GM19397 (cell line): Measurements from ENCODE around the gene KRTAP26-1.

Experiments used
- ATAC-seq: cut with Tn5 transposase; IDR thresholded peaks from one replicate; pipeline ENCODE4 v1.9.1; 2021; ENCODE audit warnings: mild to moderate bottlenecking, moderate library complexity; ENCODE audit not compliant: unreplicated experiment

Gene KRTAP26-1

DNA sequence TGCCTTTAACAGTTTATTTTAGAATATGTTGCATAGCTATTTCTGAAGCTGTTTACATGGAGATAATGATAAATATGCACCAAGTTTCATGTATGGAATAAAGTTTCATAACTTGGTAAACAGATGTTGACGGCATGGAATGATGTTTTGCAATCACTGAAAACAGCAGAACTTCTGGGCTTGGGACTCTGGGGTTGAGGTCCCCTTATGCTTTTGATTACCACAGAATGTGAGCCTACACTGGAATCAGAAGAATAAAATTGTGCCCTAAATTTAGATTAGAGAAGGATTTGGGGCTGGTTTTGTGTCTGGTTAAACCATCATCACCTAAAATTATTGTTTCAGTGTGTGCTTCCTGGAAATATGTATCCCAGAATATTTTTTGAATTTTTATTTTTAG is 48.5 kb downstream of the KRTAP26-1 start:
- ATAC-seq: no peak

DNA sequence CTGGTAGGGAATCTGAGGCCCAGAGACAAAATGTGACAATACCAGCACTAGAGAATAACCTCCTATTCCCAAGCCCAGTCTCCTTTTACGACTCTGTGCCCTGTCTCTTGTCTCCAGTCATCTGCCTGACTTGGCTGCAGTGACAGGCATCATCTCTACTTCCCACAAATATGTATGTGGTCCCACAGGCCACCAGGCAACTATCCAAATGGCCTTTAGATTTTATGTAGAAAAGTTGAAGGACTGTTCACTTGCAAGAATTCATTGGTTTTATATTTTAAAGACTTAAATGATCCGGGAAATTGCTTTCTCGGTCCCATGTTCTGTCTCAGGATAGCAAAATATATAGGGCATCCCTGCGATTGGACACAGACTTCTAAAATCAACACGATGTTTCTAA is 49.0 kb downstream of the KRTAP26-1 start:
- ATAC-seq: no peak

DNA sequence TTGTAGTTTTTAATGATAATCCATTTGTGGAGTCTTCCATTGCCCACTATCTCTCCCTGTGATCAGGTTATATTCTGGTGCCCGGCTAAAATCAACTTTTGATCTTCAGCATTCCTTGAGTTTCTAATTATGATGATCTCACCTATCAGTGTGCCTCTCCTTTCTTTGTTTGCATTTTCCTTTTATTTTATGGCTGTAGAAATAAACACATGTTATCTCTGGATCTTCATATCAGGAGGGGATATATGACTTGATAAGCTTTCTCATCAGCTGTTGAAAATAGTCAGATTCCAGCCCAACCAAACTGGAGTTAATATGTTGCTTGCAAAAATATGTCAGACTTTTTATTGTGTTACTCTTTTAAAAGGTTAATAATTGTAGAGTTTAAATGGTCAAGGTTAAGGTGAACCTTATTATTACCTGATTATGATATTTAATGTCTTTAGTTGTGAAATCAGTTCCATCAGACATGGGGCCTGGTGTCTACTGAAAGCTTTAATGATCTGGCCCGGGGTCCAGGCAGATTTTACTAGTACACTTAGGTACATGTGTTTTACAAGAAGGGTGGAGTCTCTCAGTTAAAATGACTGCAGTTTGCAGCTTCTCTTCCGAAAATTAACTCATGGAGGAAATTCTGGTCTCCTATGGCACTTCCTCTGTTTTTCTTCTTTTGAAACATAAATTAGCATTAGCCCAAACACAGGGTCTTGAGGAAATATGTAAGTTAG is 50.1 kb downstream of the KRTAP26-1 start:
- no peak for ATAC-seq
